Neutrophil (primary cell): ENCODE data around the gene FADS2.
"Not testable (repeated sequence)": the region's sequence is repeated elsewhere in the genome, so short reads cannot be mapped to it uniquely, and the experiment has no call there.

Experiments
- H3K27ac ChIP-seq: fragments of 200-600 bp; sonication (generic); 2 replicates; pipeline ENCODE4 v1.5.1; 2016; ENCODE audit warnings: mild to moderate bottlenecking, moderate library complexity
- H3K27me3 ChIP-seq: fragments of 200-600 bp; sonication (generic); 2 replicates; pipeline ENCODE4 v1.6.0; 2016; ENCODE audit warnings: mild to moderate bottlenecking
- H3K36me3 ChIP-seq: fragments of 200-600 bp; sonication (generic); 2 replicates; pipeline ENCODE4 v1.5.1; 2017
- H3K4me1 ChIP-seq, 2 experiments: fragments of 200-600 bp in 1 of 2; sonication (generic) in 1 of 2; 1 replicate in 1 of 2; 2 replicates in 1 of 2; pipeline versions ENCODE4 v1.5.1 to v1.6.1; 2013 to 2016; ENCODE audit warnings: low read depth in 1 of 2, low read length in 1 of 2, mild to moderate bottlenecking in 1 of 2, moderate library complexity in 1 of 2; ENCODE audit not compliant: control insufficient read depth in 1 of 2, insufficient read depth in 1 of 2
- H3K4me3 ChIP-seq, 2 experiments: fragments of 200-600 bp in 1 of 2; sonication (generic) in 1 of 2; 1 replicate in 1 of 2; 2 replicates in 1 of 2; pipeline ENCODE4 v1.5.1; 2013 to 2016; ENCODE audit warnings: low read depth in 1 of 2, low read length in 1 of 2, mild to moderate bottlenecking in 1 of 2, moderate library complexity in 1 of 2
- H3K9me3 ChIP-seq: fragments of 200-600 bp; sonication (generic); 2 replicates; pipeline ENCODE4 v1.5.1; 2016
- TF ChIP-seq, protein P1 (sequence below): fragments of 200-600 bp; sonication (generic); IDR thresholded peaks from 2 replicates; pipeline ENCODE4 v1.5.1; 2016; ENCODE audit warnings: antibody characterized with exemption

FADS2 gene

DNA sequence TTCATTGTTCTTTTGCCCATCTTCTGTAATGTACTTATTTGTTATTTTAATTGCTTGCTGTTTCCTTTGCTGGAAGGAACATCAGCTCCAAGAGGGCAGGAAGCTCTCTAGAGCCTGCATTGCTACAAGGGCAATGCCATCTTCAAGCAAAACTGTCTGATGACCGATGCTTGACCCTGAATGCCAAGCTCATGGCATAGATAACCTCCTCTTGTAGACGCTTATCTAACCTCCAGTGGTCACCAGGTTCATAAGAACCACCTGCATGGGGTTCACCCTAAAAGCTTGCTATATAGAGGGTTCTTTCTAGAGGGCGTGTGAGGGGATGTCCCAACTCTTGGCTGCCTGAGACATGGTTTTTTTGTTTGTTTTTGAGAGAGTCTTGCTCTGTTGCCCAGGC is 46.8 kb downstream of the FADS2 start:
- TF ChIP-seq, protein P1, sequence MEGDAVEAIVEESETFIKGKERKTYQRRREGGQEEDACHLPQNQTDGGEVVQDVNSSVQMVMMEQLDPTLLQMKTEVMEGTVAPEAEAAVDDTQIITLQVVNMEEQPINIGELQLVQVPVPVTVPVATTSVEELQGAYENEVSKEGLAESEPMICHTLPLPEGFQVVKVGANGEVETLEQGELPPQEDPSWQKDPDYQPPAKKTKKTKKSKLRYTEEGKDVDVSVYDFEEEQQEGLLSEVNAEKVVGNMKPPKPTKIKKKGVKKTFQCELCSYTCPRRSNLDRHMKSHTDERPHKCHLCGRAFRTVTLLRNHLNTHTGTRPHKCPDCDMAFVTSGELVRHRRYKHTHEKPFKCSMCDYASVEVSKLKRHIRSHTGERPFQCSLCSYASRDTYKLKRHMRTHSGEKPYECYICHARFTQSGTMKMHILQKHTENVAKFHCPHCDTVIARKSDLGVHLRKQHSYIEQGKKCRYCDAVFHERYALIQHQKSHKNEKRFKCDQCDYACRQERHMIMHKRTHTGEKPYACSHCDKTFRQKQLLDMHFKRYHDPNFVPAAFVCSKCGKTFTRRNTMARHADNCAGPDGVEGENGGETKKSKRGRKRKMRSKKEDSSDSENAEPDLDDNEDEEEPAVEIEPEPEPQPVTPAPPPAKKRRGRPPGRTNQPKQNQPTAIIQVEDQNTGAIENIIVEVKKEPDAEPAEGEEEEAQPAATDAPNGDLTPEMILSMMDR, result no peak
- no peak overlapping the region for H3K4me3 ChIP-seq

DNA sequence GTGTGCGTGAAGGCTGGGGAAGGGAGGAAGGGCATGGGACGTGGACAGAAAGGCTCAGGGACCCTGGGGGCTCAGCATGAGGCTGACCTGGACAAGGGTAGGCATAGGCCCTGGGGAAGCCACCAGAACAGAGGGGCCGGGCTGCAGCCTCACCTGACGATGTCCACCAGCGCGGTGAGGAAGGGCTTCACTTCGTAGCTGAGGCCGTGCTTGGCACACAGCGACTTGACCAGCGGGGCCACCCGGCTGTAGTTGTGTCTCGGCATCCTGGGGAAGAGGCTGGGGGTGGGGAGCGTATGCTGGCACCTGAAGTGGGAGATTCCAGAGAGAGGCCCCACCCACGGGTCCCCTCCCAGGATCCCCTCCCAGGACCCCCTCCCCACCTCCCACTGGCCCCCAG is 47.6 kb downstream of the FADS2 start:
- H3K4me3 ChIP-seq, result no peak overlapping the region
- TF ChIP-seq, protein P1, result no peak

More for the DNA sequence above, 46.8 kb downstream of the FADS2 start:
- H3K36me3 ChIP-seq, result no peaks in the 10 kb centered on the region
- no peaks in the 10 kb centered on the region for H3K4me1 ChIP-seq
- H3K27me3 ChIP-seq, result peaks cover 27% of the 10 kb centered on the region
- H3K9me3 ChIP-seq, result no peaks in the 10 kb centered on the region
- no peak overlapping the region for H3K27ac ChIP-seq

DNA sequence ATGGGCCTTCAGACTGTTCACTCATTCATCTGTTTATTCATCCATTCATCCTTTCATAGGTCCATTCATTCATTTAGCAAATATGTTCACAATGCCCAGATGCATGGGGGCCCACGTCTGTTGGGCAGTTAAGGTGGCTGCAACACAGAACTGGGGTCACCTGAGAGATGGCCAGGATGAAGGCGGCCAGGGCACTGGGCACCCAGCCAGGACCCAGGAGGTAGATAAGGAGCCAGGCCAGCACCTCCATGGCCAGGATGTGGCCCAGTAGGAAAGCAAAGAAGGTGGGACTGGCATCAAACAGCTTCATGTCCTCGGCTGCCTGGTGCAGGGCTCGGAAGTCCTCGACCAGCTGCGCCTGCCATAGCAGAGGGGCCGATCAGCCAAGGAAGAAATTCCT is 51.1 kb downstream of the FADS2 start:
- Histone ChIP-seq H3K9me3 (no peaks in the 10 kb centered on the region), H3K4me3 (no peak overlapping the region), H3K4me1 (no peaks in the 10 kb centered on the region), H3K27ac (no peak overlapping the region), H3K36me3 (no peaks in the 10 kb centered on the region), H3K27me3 (no peaks in the 10 kb centered on the region)
- TF ChIP-seq, protein P1, result no peak

More for the DNA sequence above, 47.6 kb downstream of the FADS2 start:
- peaks cover 19% of the 10 kb centered on the region for H3K27me3 ChIP-seq
- no peaks in the 10 kb centered on the region for H3K4me1 ChIP-seq
- no peaks in the 10 kb centered on the region for H3K36me3 ChIP-seq
- H3K27ac ChIP-seq, result no peak overlapping the region
- H3K9me3 ChIP-seq, result no peaks in the 10 kb centered on the region

DNA sequence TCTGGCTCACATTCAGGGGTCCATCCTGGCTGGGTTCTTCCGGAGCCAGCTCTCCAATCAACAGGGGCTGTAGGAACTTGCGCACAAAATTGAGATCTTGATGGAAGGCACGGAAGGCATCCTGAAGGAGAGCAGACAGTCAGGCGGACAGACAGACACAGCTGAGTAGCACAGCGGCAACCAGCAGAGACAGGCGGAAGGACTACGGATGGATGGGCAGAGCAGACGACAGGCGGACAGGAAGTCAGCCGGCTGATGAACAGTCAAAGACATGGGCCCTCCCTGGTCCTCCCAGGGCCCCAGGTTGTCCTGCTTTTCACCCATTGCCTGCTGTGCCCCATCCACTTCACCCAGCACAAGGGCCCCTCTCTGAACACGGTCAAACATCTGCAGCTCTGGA is 51.9 kb downstream of the FADS2 start:
- Histone ChIP-seq H3K27ac (no peak overlapping the region), H3K4me1 (no peaks in the 10 kb centered on the region), H3K27me3 (no peaks in the 10 kb centered on the region), H3K4me3 (no peak overlapping the region), H3K36me3 (no peaks in the 10 kb centered on the region), H3K9me3 (no peaks in the 10 kb centered on the region)
- TF ChIP-seq, protein P1, result no peak

DNA sequence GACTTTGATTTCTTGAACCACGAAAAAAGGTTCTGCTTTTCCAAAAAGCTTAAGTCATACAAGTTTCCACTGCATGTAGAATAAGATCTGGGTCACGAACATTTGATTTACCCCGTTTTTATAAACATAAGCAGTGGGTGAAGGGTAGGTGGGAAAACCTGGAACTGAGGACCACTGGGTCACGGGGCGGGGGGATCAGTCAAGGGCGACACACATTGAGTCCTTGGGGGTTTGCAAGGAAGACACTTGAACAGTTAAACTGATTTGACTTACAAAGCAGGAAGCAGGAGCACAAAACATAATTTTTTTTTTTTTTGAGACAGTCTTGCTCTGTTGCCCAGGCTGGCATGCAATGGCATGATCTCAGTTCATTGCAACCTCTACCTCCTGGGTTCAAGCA is 52.4 kb downstream of the FADS2 start:
- no peaks in the 10 kb centered on the region for H3K4me1 ChIP-seq
- H3K27ac ChIP-seq, result no peak overlapping the region
- no peaks in the 10 kb centered on the region for H3K27me3 ChIP-seq
- H3K36me3 ChIP-seq, result no peaks in the 10 kb centered on the region
- H3K9me3 ChIP-seq, result no peaks in the 10 kb centered on the region
- TF ChIP-seq, protein P1, result no peak
- no peak overlapping the region for H3K4me3 ChIP-seq

DNA sequence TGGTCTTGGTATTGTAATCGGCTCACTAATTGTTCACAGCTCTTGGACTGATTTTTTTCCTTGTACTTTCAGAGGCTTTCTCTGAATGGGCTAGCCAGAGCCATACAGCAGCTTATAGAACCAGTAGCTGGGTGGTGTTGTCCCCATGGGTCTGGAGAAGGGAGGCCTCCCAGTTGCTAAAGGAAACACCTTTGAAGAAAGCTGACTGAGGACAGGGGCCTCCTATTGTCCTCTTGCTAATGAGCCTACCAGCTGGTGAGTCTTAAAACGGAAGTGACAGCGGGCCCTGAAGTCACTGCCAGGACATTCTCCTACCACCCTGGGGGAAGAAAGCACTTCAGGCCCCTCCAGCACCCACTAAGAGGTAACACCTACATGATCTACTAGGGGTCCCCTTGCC is 53.3 kb downstream of the FADS2 start:
- Histone ChIP-seq H3K9me3 (no peaks in the 10 kb centered on the region), H3K36me3 (no peaks in the 10 kb centered on the region), H3K4me1 (no peaks in the 10 kb centered on the region), H3K4me3 (no peak overlapping the region), H3K27ac (no peak overlapping the region), H3K27me3 (no peaks in the 10 kb centered on the region)
- TF ChIP-seq, protein P1, result no peak

DNA sequence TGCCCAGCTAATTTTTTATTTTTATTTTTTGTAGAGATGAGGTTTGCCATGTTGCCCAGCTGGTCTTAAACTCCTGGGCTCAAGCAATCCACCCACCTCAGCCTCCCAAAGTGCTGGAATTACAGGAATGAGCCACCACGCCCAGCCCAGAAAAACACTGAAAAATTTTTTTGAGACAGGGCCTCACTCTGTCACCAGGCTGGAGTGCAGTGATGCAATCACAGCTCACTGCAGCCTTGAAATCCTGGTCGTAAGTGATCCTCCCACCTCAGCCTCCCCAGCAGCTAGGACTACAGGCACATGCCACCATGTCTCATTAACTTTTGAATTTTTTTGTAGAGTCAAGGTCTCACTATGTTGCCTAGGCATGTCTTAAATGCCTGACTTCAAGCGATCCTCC is 54.2 kb downstream of the FADS2 start:
- not testable (repeated sequence) for H3K4me3 ChIP-seq, H3K36me3 ChIP-seq, H3K27me3 ChIP-seq, H3K4me1 ChIP-seq, H3K9me3 ChIP-seq, H3K27ac ChIP-seq
